SH-SY5Y (cell line): Measurements from ENCODE around the gene ACOT7.

Experiments used
- GATA2 ChIP-seq: IDR thresholded peaks from 2 replicates; pipeline ENCODE4 v1.6.1; 2011; ENCODE audit warnings: mild to moderate bottlenecking, low read depth, low read length
- GATA3 ChIP-seq: IDR thresholded peaks from 2 replicates; pipeline ENCODE4 v1.6.1; 2011; ENCODE audit warnings: low read depth, mild to moderate bottlenecking, low read length, moderate library complexity

DNA sequence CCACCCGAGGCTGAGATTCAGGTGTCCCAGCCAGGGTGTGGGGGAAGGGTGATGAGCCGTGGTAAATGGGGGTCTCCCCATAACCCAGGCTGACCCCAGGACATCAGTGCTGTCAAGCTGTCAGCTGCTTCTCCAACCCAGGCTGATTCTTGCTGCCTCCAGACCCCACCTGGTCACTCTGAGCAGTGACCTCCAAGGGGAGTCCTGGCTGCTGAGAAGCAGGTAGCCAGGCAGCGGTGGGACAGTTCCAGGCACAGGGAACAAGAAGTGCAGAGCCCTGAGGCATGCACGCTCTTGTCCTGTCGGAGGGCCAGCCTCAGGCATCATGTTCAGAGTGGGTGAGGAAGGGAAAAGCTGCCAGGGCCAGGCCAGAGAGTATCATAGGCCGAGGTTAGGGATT lies 32.1 kb upstream of the ACOT7 start:
- TF ChIP-seq GATA3: no peak
- TF ChIP-seq GATA2: no peak
